Activated CD8-positive, alpha-beta T cell treated with anti-CD3 and anti-CD28 coated beads, Interleukin-2, amount 10 ng/mL, durations not matched to agents 7 days and 5 days (primary cell): ENCODE data around the gene VPS13A. TPM values are rescaled to one million over a fixed set of nuclear protein-coding genes. Genes with fewer than 3 reads are reported as not detected.
"Not testable (repeated sequence)": the region's sequence is repeated elsewhere in the genome, so short reads cannot be mapped to it uniquely, and the experiment has no call there.

Source experiments
- ATAC-seq: fragments of 150-1000 bp; cut with Tn5 transposase; one replicate; pipeline ENCODE4 v1.10.0; 2021; ENCODE audit warnings: moderate library complexity
- CTCF ChIA-PET: fragments of 350-600 bp; sonication (Branson Sonifier 250); formaldehyde crosslinking; loops from one replicate; lab custom pipeline; 2021; ENCODE audit warnings: antibody characterized with exemption; lab: Charles Lee
- POLR2A ChIA-PET: fragments of 350-600 bp; sonication (Branson Sonifier 250); formaldehyde crosslinking; loops from one replicate; lab custom pipeline; 2021; ENCODE audit warnings: antibody characterized with exemption; lab: Charles Lee
- DNase-seq: peaks from one replicate; pipeline ENCODE4 v3.0.0-alpha.2; 2020
- H3K27ac Mint-ChIP-seq: one replicate; pipeline ENCODE4 v1.8.0; 2021; ENCODE audit warnings: mild to moderate bottlenecking, mixed read lengths
- H3K27me3 Mint-ChIP-seq: one replicate; pipeline ENCODE4 v1.8.0; 2021; ENCODE audit warnings: low read depth, mixed read lengths
- H3K36me3 Mint-ChIP-seq: one replicate; pipeline ENCODE4 v1.8.0; 2021; ENCODE audit warnings: low read depth, mixed read lengths
- H3K4me1 Mint-ChIP-seq: one replicate; pipeline ENCODE4 v1.8.0; 2021; ENCODE audit warnings: low read depth, mixed read lengths
- H3K4me3 Mint-ChIP-seq: one replicate; pipeline ENCODE4 v1.8.0; 2021; ENCODE audit warnings: mild to moderate bottlenecking, mixed read lengths
- H3K9me3 Mint-ChIP-seq: one replicate; pipeline ENCODE4 v1.8.0; 2022; ENCODE audit warnings: mixed read lengths; ENCODE audit not compliant: insufficient read depth
- total RNA-seq, 2 experiments: library from RNA; stranded (reverse); gene quantifications; one replicate each; pipeline ENCODE4 v1.2.3, GENCODE V29; 2021

VPS13A gene
- total RNA-seq, 2 experiments from 2014 or later: 39.4 to 40.2 TPM

DNA sequence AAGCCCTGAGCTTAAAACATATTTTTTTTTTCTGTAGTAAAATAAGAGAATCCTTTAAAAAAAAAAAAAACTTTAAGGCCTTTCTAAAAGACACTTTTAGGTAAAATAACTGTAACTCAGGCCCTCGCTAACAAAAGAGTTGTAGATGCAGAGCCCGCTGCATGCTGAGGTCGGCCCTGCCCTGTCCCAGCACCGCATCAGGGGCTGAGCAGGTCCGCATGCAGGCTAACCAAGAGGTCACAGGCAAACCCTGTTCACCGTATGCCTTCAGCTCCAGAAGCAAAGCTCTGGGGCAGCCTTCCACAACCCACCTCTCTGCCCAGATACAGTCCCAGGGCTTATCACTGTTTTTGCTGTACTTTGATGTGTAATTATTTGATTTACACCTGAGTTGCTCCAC, 254.7 kb downstream of the VPS13A start:
- ChIA-PET POLR2A (no interaction called here), CTCF (interaction anchor here (1.2 to 6.4 kb wide), 2 partner anchors 9 to 23 kb away, joined by 4 to 84 read pairs; no protein-coding TSS in a partner anchor)
- no peak overlapping the region for H3K4me3 Mint-ChIP-seq
- no peak for DNase-seq
- H3K27me3 Mint-ChIP-seq: no peaks in the 10 kb centered on the region
- H3K9me3 Mint-ChIP-seq: no peaks in the 10 kb centered on the region
- H3K27ac Mint-ChIP-seq: no peak overlapping the region
- peaks cover 2% of the 10 kb centered on the region for H3K4me1 Mint-ChIP-seq
- no peaks in the 10 kb centered on the region for H3K36me3 Mint-ChIP-seq
- ATAC-seq: no peak

DNA sequence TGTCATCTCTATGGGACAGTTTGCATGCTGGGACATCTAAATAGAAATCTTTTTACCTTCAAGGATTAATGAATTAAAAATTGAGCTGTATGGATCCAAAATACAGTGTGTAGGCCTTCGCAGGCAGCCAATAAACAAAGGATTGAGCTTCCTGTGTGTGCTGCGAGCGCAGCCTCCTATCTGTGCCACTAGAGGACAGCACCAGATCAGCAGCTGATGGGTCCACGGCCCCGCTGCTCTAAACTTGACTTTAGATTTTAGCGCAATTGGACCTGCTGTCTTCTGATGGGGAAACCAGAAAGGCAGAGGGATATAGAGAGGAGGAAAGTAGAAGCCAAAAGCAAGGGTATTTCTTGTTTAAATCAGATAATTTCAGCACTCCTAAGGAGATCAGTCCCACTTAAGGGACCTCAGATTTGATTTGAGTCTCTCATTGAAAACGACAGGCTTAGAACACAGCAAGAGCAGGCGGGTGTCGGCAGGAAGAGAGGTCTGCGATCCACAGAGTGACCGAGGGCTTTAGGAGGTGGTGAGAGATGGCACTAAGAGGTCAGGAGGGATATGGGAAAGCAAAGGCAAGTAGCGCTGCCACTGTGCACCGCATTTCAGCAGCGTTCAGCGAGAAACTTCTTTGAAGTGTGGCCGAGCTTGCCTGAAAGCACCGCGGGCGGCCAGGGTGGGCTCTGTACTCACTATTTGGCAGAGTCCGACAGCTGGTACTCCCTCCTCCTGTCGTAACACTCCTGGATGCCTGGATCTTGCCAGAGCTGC, 256.5 kb downstream of the VPS13A start:
- H3K36me3 Mint-ChIP-seq: no peaks in the 10 kb centered on the region
- CTCF ChIA-PET: interaction anchor here (0.7 to 6.4 kb wide), 30 partner anchors 10 to 857 kb away, joined by 3 to 84 read pairs (median 4); partner anchors contain the start of gene GNA14
- POLR2A ChIA-PET: no interaction called here
- no peaks in the 10 kb centered on the region for H3K27me3 Mint-ChIP-seq
- ATAC-seq: peak; percentile 90
- DNase-seq: peak; percentile 67
- H3K27ac Mint-ChIP-seq: no peak overlapping the region
- H3K4me1 Mint-ChIP-seq: peaks cover 2% of the 10 kb centered on the region
- H3K9me3 Mint-ChIP-seq: no peaks in the 10 kb centered on the region
- H3K4me3 Mint-ChIP-seq: no peak overlapping the region

DNA sequence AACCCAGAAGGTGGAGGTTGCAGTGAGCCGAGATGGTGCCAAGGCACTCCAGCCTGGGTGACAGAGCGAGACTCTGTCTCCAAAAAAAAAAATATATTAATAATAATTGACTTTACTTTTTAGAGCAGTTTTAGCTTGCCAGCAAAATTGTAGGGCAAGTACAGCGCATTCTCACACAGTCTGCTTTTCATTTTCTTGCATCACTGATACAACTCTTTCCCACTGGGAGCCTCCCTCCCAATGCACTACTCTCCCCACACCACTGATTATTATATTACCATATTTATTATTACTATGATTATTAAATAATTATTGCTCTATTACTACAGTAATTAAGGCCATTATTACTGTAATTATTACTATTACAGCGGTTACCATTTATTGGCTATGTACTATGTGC, 257.9 kb downstream of the VPS13A start:
- H3K4me1 Mint-ChIP-seq: peaks cover 2% of the 10 kb centered on the region
- DNase-seq: no peak
- H3K27ac Mint-ChIP-seq: no peak overlapping the region
- no peak overlapping the region for H3K4me3 Mint-ChIP-seq
- H3K27me3 Mint-ChIP-seq: no peaks in the 10 kb centered on the region
- ChIA-PET POLR2A (no interaction called here), CTCF (interaction anchor here (1.1 to 6.4 kb wide), 5 partner anchors 9 to 681 kb away, joined by 3 to 84 read pairs (median 28); no protein-coding TSS in a partner anchor)
- no peaks in the 10 kb centered on the region for H3K9me3 Mint-ChIP-seq
- ATAC-seq: no peak
- H3K36me3 Mint-ChIP-seq: no peaks in the 10 kb centered on the region

DNA sequence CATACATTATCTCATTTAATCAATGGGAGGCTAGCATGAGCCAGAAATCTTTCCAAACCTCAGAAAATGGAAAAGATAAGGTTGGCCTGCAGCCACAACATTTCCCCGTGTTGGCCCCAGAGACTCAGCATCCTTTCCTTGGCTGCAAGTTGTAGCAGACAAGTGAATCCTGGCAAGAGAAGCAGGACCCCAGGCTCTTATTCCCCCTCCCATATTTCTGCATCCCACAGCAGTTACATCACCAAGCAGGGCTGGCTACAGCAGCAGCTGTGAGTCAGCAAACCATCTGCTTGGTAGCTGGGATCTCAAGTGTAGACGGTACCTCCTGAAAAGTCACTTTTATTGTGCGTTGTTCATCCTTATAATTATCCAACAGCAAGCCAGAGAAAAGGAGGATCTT, 258.4 kb downstream of the VPS13A start:
- H3K4me1 Mint-ChIP-seq: peaks cover 2% of the 10 kb centered on the region
- ATAC-seq (no peak), DNase-seq (no peak)
- CTCF ChIA-PET: interaction anchor here (1.1 to 3.5 kb wide), 3 partner anchors 9 to 680 kb away, joined by 3 to 28 read pairs (median 3); no protein-coding TSS in a partner anchor
- no peak overlapping the region for H3K27ac Mint-ChIP-seq
- H3K9me3 Mint-ChIP-seq: no peaks in the 10 kb centered on the region
- H3K36me3 Mint-ChIP-seq: no peaks in the 10 kb centered on the region
- H3K4me3 Mint-ChIP-seq: no peak overlapping the region
- POLR2A ChIA-PET: no interaction called here
- no peaks in the 10 kb centered on the region for H3K27me3 Mint-ChIP-seq

DNA sequence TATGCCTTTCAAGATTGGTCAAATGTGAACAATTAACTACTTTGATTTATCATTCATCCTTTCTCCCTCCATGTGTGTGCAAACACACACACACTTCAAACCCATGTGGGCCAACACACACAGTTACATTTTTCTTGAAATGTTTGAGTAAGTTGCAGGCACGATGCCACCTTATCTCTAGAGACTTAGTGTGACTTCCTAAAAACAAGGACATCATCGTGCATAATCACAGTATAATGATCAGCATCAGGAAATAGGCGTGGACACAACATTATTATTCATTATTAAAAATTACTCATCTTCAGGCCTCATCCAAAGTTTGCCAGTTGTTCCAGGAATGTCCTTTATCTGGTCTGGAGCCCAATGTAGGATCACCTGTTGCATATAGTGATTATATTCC, 261.3 kb downstream of the VPS13A start:
- Mint-ChIP-seq H3K4me1 (peaks cover 2% of the 10 kb centered on the region), H3K27ac (no peak overlapping the region), H3K36me3 (no peaks in the 10 kb centered on the region), H3K9me3 (no peaks in the 10 kb centered on the region), H3K4me3 (no peak overlapping the region), H3K27me3 (peaks cover 2% of the 10 kb centered on the region)
- no peak for ATAC-seq
- CTCF ChIA-PET: interaction anchor here (2.1 kb wide), 1 partner anchor 18 kb away, joined by 13 read pairs; no protein-coding TSS in a partner anchor
- DNase-seq: no peak
- POLR2A ChIA-PET: no interaction called here

- Mint-ChIP-seq H3K4me3 (no peak overlapping the region), H3K36me3 (no peaks in the 10 kb centered on the region), H3K4me1 (no peaks in the 10 kb centered on the region), H3K27me3 (peaks cover 4% of the 10 kb centered on the region), H3K9me3 (no peaks in the 10 kb centered on the region), H3K27ac (no peak overlapping the region)
- DNase-seq (no peak), ATAC-seq (no peak)
- ChIA-PET CTCF (interaction anchor here (2.1 kb wide), 1 partner anchor 17 kb away, joined by 13 read pairs; no protein-coding TSS in a partner anchor), POLR2A (no interaction called here)
Measured at GRCh38 chr9:77440057-77440456, 262.7 kb downstream of the VPS13A start.

DNA sequence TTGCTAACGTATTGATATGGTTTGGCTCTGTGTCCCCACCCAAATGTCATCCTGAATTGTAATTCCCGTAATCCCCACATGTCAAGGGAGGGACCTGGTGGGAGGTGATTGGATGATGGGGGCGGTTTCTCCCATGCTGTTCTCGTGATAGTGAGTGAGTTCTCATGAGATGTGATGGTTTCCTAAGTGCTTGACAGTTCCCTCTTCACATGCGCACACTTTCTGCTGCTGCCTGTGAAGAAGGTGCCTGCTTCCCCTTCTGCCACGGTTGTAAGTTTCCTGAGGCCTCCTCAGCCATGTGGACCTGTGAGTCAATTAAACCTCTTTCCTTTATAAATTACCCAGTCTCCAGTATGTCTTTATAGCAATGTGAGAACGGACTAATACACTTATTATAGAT, 263.8 kb downstream of the VPS13A start:
- not testable (repeated sequence) for H3K4me3 Mint-ChIP-seq, H3K4me1 Mint-ChIP-seq, H3K36me3 Mint-ChIP-seq, H3K9me3 Mint-ChIP-seq, H3K27me3 Mint-ChIP-seq, H3K27ac Mint-ChIP-seq, ATAC-seq, DNase-seq
- ChIA-PET POLR2A (interaction anchor here (0.9 kb wide), 1 partner anchor 20 kb away, joined by 3 read pairs; no protein-coding TSS in a partner anchor), CTCF (interaction anchor here (4.3 kb wide), 1 partner anchor 14 kb away, joined by 64 read pairs; no protein-coding TSS in a partner anchor)

DNA sequence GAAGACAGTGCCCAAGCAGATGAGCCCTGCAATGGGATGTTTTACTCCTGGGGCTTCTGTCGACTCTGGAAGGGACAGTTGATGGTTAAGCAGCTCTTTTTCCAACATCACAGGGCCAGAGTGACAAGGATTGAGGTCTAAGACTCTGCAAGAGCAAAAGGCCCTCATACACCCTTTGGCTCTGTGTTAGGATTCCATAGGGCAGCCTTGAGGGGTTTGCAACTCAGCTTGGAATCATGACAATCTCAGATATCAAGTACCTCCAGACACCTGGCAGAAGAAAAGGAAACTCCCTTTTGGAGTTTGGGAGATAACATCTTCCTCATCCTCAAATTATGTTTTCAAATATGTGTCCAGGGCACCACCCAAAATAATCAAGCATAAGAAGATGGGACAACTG, 265.1 kb downstream of the VPS13A start:
- no peaks in the 10 kb centered on the region for H3K4me1 Mint-ChIP-seq
- POLR2A ChIA-PET: no interaction called here
- H3K9me3 Mint-ChIP-seq: no peaks in the 10 kb centered on the region
- DNase-seq (no peak), ATAC-seq (no peak)
- CTCF ChIA-PET: interaction anchor here (3.9 to 4.3 kb wide), 2 partner anchors 8 to 13 kb away, joined by 28 to 64 read pairs; no protein-coding TSS in a partner anchor
- H3K27ac Mint-ChIP-seq: no peak overlapping the region
- no peak overlapping the region for H3K4me3 Mint-ChIP-seq
- peaks cover 4% of the 10 kb centered on the region for H3K27me3 Mint-ChIP-seq
- no peaks in the 10 kb centered on the region for H3K36me3 Mint-ChIP-seq

- no peaks in the 10 kb centered on the region for H3K9me3 Mint-ChIP-seq
- H3K27me3 Mint-ChIP-seq: peaks cover 4% of the 10 kb centered on the region
- ATAC-seq: no peak
- POLR2A ChIA-PET: no interaction called here
- CTCF ChIA-PET: interaction anchor here (0.6 to 1.1 kb wide), 2 partner anchors 9 to 14 kb away, joined by 3 to 6 read pairs; no protein-coding TSS in a partner anchor
- H3K4me3 Mint-ChIP-seq: no peak overlapping the region
- no peaks in the 10 kb centered on the region for H3K4me1 Mint-ChIP-seq
- H3K36me3 Mint-ChIP-seq: no peaks in the 10 kb centered on the region
- DNase-seq: no peak
- H3K27ac Mint-ChIP-seq: no peak overlapping the region
Measured at GRCh38 chr9:77447646-77448045, 270.3 kb downstream of the VPS13A start.

DNA sequence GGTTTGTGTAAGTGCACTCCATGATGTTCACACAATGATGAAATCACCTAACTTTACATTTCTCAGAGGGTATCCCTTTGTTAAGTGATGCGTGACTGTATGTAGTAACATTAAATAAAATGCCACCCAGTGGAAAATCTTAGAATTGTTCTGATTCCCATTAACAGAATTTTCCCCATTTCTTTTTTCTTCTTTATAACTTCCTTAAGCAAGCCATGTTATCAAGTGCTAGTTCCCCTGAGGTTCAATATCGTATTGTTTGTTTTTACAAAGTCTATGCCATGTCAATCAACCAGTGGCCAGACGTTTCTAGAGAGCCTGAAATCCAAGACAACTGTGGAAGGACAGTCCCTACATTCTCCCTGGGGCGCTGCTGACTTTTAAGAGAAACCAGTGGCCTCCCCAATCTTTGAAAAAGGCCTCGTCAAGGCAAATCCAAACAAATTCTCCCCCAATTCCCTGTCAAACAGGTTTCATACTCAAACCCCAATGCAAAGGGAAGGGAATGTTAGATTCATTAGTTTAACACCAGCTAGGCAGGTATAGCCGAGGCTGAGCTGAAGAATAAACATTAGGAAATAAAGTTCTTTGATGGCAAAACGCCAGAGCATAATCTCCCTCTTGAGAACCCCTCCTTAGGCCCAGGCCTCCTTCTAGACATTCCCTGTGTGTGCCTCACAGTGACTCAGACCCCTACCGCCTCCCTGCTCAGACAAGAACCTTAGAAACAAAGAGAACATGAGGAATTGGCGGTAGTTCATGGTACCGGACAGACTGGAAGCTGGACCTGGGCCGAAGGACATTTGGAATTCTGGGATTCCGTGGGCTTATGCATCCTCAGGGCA, 272.1 kb downstream of the VPS13A start:
- Mint-ChIP-seq H3K36me3 (no peaks in the 10 kb centered on the region), H3K4me1 (peaks cover 4% of the 10 kb centered on the region), H3K9me3 (no peaks in the 10 kb centered on the region), H3K4me3 (no peak overlapping the region), H3K27me3 (peaks cover 1% of the 10 kb centered on the region), H3K27ac (no peak overlapping the region)
- ATAC-seq: no peak
- no peak for DNase-seq
- CTCF ChIA-PET: interaction anchor here (2.5 kb wide), 1 partner anchor 16 kb away, joined by 6 read pairs; no protein-coding TSS in a partner anchor
- POLR2A ChIA-PET: no interaction called here

DNA sequence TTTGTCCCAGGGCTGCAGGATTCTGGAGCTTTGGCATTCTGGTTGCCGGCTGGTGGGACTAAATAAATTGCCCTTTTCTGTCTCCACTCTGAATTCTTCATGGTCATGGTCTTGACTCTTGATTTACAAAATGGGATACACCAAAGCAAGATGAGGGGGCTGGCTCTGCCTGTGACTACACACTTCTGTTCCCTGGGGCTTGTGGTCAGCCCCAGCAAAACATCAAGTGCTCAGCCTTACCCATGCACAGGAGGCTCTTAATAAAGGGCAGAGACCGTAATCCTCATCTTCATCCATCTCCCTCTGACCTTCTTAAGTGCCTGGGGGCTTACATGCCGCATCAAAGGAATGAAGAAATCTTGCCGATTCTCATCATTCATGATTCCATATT, 272.7 kb downstream of the VPS13A start:
- ATAC-seq (no peak), DNase-seq (no peak)
- Mint-ChIP-seq H3K4me3 (no peak overlapping the region), H3K4me1 (peaks cover 4% of the 10 kb centered on the region), H3K27me3 (peaks cover 2% of the 10 kb centered on the region), H3K36me3 (no peaks in the 10 kb centered on the region), H3K9me3 (no peaks in the 10 kb centered on the region), H3K27ac (no peak overlapping the region)
- ChIA-PET CTCF (interaction anchor here (2.5 kb wide), 1 partner anchor 17 kb away, joined by 6 read pairs; no protein-coding TSS in a partner anchor), POLR2A (no interaction called here)
